C4-2B (cell line): ENCODE data around the gene MPP3.

Experiments
- H3K27ac ChIP-seq: fragments of 450-650 bp; 2 replicates; pipeline ENCODE4 v1.5.1; 2017
- CTCF ChIP-seq: fragments of 450-650 bp; conservative IDR thresholded peaks from 2 replicates; pipeline ENCODE4 v1.5.1; 2017; ENCODE audit warnings: mild to moderate bottlenecking
- ZFX ChIP-seq: fragments of 450-650 bp; IDR thresholded peaks from 2 replicates; pipeline ENCODE4 v1.6.1; 2017

Gene MPP3

GRCh38 chr17:43817826-43818225 is 15.1 kb downstream of the MPP3 start:
- no peak overlapping the region for H3K27ac ChIP-seq
- TF ChIP-seq ZFX, result no peak
- TF ChIP-seq CTCF, result no peak

- TF ChIP-seq CTCF (no peak), ZFX (no peak)
- no peak overlapping the region for H3K27ac ChIP-seq
These were observed 16.3 kb downstream of the MPP3 start for GRCh38 chr17:43816336-43817320.

GRCh38 chr17:43814714-43815113 is 18.2 kb downstream of the MPP3 start:
- TF ChIP-seq ZFX (no peak), CTCF (no peak)
- no peak overlapping the region for H3K27ac ChIP-seq

- TF ChIP-seq CTCF (no peak), ZFX (no peak)
- no peak overlapping the region for H3K27ac ChIP-seq
These were observed 18.9 kb downstream of the MPP3 start for GRCh38 chr17:43814026-43814425.

- TF ChIP-seq ZFX (no peak), CTCF (no peak)
These were observed 19.6 kb downstream of the MPP3 start for GRCh38 chr17:43813386-43813785.

GRCh38 chr17:43812396-43813265 is 20.3 kb downstream of the MPP3 start:
- H3K27ac ChIP-seq, result no peak overlapping the region
- TF ChIP-seq ZFX (no peak), CTCF (no peak)

More at GRCh38 chr17:43813386-43813785, 19.6 kb downstream of the MPP3 start:
- H3K27ac ChIP-seq, result no peak overlapping the region
